NCI-H446 treated with DMSO at 0.1 percent for 48 hours (cell line): ENCODE results near the gene TCEAL5.
"Not testable (repeated sequence)": the region's sequence is repeated elsewhere in the genome, so short reads cannot be mapped to it uniquely, and the experiment has no call there.

ENCODE experiments used
- DNase-seq: peaks from one replicate; lab custom pipeline; 2025; lab: John Stamatoyannopoulos, UW

TCEAL5 gene, protein sequence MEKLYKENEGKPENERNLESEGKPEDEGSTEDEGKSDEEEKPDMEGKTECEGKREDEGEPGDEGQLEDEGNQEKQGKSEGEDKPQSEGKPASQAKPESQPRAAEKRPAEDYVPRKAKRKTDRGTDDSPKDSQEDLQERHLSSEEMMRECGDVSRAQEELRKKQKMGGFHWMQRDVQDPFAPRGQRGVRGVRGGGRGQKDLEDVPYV

GRCh38 chrX:103276581-103277002, at the start of gene TCEAL5:
TSS of gene TCEAL5 (minus strand) at chrX:103276750. CDS start at chrX:103274563, 2,187 bp downstream.
- no peak for DNase-seq

DNA sequence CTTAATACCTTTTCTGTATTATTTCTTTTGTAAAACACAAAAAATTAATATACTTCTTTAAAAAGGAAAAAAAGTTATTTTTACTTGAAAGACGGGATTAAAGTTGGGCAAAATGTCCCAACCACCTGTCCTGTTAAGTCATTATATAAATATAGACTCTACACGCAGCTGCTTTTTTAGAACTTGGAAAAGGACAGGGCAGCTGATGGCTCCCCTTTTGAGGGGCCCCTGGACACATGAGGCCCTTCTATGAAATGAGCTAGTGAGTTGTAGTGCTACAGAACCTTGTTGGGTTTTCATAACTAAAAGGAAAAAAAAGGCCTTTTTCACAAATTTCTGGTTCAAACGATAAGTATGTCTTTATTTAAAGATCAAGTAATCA, 34.8 kb upstream of the TCEAL5 start:
- DNase-seq: no peak

DNA sequence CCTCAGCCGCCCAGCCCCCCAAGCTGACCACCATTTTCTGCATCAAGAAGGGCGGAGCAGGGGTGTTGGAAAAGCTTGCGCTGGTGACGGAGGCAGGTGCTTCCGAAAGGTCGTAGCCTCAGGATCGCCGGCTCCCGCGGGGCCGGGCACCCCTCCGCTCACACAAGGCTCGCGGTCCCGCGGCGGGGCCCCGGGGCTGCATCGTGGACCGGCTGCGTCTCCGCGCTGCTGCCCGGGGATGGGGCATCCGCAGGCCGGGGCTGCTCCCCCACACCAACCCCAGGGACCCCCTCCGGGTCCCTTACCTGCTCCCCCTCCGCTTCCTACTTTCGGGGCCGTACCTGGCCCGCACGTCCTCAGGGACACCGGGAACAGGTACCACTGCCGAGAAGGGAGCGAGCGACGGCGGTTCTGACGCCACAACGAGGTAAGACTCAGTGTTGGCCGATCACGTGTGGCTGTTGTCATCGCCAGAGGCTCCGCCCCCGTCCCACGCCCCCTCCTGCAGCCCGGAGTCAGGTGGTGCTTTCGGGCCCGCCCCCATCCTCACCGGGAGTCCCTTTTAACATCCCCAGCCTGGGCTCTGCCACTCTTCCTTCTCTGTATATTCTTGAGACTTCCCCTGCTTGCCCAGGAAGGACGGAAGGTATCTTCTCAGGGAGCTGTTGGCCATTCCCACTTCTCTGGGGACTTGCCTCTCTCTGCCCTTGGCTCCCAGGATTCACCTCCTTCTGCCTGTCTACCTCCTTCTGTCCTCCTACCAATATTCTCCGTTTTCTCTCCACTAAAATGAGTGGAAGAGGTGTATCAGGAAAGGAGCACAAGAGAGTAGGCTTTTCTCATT, 34.2 kb upstream of the TCEAL5 start, which contains the start of gene BEX2:
TSS of gene BEX2 (minus strand) at position 436 of the 844 bp plus-strand sequence. CDS start 1,014 bp downstream, outside the sequence.
- no peak for DNase-seq

DNA sequence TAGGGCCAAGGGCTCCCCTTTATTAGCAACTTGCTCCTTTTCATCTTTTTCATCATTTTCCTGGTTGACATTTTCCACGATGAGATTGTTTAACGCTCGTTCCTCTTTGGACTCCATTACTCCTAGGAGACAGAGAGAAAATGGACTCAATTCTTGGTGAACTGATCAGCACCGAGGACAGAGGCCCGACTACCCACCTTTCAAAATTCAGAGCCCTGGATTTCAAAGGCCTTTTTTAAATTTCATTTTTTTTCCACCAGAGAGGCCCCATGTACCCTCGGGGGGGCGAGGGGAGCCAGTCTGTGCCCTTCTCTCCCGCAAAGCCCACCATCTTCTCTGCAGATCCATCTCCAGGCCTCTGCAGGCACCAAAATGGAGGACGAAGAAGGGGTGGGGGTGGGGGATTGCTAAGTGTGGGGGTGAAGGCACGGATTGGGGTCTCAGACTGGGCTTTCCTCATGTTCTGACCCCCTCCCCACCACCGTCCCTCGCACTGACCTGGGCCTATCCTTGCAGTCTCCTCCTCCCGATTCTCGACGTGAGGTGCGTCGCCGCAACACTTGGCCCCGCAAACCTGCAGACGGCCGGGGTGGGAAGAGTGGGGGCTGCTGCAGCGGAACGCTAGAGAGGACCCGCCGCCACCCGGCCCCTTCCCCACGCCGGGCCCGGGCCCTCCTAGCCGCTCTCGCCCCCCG, 33.5 kb upstream of the TCEAL5 start:
- DNase-seq: no peak

- DNase-seq: not testable (repeated sequence)
These were observed 29.1 kb upstream of the TCEAL5 start for GRCh38 chrX:103305666-103306065.

DNA sequence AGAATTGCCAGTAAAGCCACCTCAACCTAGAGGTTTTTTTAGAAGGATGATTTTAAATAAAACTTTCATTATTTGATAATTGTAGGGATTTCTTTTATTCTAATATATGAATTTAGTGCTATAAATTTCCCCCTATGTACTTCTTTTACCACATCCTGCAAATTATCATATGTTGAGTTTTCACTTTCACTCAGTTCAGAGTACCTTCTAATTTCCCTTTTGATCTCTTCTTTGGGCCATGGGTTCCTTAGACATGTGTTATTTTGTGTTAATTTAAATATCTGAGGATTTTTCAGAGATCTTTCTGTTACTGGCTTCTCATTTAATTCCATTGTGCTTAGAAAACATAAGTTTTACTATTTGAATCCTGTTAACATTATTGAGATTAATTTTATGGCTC, 28.2 kb upstream of the TCEAL5 start:
- no peak for DNase-seq

- DNase-seq: no peak
These were observed 16.6 kb upstream of the TCEAL5 start for GRCh38 chrX:103293118-103293517.

DNA sequence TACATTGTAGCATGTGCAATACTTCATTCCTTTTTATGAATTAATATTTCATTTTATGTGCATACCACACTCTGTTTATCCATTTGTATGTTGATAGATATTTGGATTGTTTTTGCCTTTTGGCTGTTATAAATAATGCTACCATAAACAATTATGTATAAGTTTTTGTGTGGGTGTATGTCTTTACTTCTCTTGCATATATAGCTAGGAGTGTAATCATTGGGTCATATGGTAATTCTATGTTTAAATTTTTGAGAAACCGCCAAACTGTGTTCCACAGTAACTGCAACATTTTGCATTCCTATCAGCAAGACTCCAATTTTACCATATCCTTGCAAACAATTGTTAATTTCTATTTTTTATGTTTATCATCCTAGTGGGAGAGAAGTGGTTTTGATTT, 3.1 kb upstream of the TCEAL5 start:
- DNase-seq: no peak

DNA sequence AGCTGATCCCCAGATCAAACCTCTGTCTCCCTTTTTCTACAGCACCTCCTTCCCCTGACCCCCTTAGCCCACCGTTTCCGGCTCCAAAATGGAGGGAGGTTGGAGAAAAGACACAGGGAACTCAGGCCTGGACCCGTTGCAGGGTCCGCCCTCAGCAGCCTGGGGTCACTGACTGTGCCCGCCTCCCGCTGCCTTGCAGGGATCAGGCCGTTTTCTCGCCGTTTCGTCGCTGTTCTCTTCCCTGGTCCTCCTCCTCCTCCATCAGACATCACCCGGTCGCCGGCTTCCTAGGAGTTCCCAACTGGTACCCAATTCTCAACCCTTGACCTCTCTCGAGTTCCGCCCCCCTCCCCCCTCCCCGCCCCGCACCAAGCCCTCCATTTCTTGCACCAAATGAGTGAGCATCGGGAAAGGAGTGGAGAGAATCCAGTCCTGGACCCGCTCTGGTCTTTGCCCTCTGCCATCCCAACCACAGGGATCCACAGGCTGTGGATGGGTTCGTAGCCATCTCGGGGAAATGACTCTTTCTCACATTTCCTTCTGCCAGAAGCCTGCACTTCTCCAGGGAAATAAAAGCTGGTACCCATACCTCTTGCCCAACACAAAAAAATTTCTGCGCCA, 493 bp downstream of the TCEAL5 start:
- DNase-seq: no peak

DNA sequence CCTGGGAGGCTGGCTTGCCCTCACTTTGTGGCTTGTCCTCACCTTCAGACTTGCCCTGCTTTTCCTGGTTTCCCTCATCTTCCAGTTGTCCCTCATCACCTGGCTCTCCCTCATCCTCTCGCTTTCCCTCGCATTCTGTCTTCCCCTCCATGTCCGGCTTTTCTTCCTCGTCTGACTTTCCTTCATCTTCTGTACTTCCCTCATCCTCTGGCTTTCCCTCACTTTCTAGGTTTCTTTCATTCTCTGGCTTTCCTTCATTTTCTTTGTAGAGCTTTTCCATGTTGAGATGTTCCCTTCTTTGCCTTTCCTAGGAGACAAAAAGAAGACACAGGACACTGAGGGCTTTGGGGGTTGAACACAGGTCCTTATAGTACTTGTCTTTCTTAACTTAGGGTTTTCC, 2.3 kb downstream of the TCEAL5 start:
- no peak for DNase-seq

DNA sequence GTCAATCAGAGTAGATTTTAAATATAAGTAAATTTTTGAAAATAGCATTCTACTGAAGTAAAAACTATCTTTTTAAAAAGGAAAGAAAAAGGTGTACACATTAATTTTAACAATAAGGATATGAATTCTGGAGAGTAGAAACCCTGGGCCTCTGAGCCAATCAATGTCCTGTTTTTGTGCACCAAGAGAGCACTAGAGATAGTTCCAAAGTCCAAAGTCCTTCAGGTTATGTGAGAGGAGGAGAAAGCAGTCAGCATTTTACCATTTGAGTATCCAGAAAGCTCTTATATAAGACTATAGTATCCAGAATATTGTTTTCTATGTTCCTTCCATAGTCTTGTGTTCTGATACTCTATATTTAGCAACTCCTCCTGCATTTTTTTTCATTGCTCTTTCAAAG, 18.3 kb downstream of the TCEAL5 start:
- DNase-seq: no peak

- no peak for DNase-seq
These were observed 19.9 kb downstream of the TCEAL5 start for GRCh38 chrX:103256651-103257050.

- peak; percentile 59 for DNase-seq
These were observed 21.5 kb downstream of the TCEAL5 start, which contains the start of gene TCEAL8 for GRCh38 chrX:103254921-103255493. TSS of gene TCEAL8 (minus strand) at chrX:103255155. CDS start at chrX:103253979, 1,176 bp downstream.

- DNase-seq: peak; percentile 0
These were observed 22.3 kb downstream of the TCEAL5 start for GRCh38 chrX:103254171-103254824.

GRCh38 chrX:103253608-103254007, 22.9 kb downstream of the TCEAL5 start:
- no peak for DNase-seq

- DNase-seq: no peak
These were observed 25.6 kb downstream of the TCEAL5 start for GRCh38 chrX:103250977-103251376.

DNA sequence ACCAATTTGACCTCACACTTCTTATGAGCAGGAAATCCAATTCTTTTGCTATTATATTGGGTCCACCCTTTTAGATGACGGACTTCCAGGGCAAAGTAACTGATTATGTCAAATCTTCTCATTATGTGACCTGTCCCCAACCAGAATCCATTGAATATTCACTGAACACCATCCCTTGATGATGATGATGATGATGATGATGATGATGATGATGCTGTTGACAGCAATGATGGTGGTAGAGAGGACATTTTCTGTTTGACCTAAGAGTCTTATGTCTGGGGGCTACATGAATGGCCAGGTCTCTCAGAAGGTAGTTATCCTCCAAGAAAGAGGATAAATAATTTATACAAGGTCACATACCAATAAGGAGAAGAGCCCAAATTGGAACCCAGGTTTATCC, 26.7 kb downstream of the TCEAL5 start:
- no peak for DNase-seq

GRCh38 chrX:103248553-103248952, 28.0 kb downstream of the TCEAL5 start:
- no peak for DNase-seq

DNA sequence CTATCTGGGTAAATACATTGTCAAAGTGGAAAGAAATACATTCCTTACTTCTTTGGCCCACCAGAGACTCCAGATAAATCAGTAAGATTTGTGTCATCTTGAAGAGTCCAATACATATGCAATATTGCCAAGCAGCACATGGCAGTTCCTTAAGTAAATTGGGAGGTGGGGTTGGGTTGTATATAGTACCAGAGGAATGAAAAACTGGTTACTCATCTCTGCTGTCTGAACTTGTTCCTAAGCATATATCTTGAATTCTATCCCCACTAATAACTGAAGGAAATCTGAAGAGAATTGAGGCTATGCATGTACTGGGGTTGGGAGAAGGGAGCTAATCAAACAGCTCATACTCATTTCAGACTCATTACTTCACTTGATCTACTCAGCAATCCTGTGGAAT, 36.4 kb downstream of the TCEAL5 start:
- DNase-seq: no peak

DNA sequence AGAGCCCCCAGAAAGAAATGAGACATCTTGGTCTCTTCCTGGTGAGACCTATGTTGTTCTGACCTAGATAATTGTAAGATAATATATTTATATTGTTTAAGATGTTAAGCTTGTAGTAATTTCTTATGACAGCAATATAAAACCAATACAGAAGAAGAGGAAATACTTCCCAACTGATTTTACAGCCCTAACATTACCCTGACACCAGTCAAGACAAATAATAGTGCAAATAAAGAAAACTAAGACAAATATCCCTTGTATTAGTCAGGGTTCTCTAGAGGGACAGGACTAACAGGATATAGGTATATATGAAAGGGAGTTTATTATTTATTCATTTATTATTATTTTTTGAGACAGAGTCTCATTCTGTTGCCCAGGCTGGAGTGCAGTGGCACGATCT, 40.3 kb downstream of the TCEAL5 start:
- no peak for DNase-seq

- DNase-seq: not testable (repeated sequence)
These were observed 40.9 kb downstream of the TCEAL5 start for GRCh38 chrX:103235608-103236007.
